ENCODE results near the gene CHURC1.

- TF ChIP-seq CTCF (IDR thresholded peaks at IDR 0.05) (no peak), FOXP1 (CRISPR knock-in tag; IDR thresholded peaks at IDR 0.05; ENCODE audit: borderline replicate concordance) (no peak), GABPB1 (CRISPR knock-in tag; IDR thresholded peaks at IDR 0.05) (no peak), ZNF138 (CRISPR knock-in tag; conservative IDR thresholded peaks at IDR 0.05) (no peak), ATF1 (CRISPR knock-in tag; IDR thresholded peaks at IDR 0.05) (no peak), ZBTB43 (CRISPR knock-in tag; IDR thresholded peaks at IDR 0.05) (no peak), E2F1 (CRISPR knock-in tag; IDR thresholded peaks at IDR 0.05) (no peak), ZNF121 (CRISPR knock-in tag; IDR thresholded peaks at IDR 0.05) (no peak), MAX (CRISPR knock-in tag; IDR thresholded peaks at IDR 0.05) (no peak)
Observed at GRCh38 chr14:64945431-64946178, 31.4 kb downstream of the CHURC1 start.
